ENCODE measurements around the gene OTOP1.
"Not testable (repeated sequence)": the region's sequence is repeated elsewhere in the genome, so short reads cannot be mapped to it uniquely, and the experiment has no call there.

OTOP1 gene

DNA sequence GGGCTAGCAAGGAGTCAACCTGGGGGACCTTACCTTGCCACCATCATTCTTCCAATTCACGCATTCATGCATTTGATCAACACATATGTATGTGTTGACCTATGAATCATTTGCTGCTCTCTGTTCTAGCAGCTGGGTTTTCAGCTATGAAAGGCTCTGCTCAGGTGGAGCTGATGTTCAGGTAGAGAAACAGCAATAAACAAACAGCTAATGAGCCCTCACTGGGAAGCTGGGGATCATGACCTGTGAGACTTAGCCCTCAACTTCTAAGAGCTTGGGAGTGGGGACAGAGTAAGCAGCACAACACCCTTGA, 1.6 kb upstream of the OTOP1 start:
- DNase-seq, result no peak

DNA sequence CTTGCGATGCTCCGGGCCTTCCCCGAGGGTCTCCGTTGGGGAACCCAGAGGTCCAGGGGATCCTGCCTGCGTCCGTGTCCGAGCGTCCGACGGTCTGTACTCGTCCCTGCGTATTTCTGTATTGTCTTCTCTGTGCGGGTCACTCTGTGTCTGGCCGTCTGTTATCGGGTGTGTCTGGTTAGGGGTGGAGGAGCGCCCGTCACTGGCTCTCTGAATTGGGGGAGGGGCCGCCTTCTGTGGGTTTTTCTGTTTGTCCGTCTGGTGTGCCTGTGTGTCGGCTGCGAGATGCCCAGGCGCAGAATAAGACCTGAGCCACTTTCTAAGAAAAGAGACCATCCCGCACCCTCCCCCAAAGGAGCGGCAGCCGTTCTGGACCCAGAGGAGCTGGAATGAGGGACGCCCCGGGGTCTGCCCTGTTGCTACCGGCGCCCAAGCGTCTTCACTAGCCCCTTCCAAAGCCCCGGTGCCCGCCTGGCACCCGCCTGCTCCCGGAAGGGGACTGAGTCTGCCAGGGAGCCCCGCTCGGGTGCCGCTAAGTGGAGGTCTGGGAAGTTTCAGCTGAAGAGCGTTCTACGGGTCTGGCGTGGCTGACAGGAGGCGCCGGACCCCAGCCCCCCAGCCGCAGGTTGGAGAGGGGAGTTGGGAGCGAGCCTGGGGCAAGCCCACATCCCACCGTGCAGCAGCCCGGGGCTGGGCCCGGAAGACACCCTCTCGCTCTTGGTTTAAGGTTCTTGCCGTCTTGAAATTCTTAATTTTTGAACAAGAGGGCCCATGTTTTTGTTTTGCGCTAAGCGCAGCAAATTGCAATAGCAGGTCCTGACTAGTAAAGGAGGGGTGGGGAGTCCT, 1.0 kb upstream of the OTOP1 start:
- DNase-seq, result no peak

- DNase-seq, result no peak
Measured at GRCh38 chr4:4225915-4226605, 669 bp downstream of the OTOP1 start.

DNA sequence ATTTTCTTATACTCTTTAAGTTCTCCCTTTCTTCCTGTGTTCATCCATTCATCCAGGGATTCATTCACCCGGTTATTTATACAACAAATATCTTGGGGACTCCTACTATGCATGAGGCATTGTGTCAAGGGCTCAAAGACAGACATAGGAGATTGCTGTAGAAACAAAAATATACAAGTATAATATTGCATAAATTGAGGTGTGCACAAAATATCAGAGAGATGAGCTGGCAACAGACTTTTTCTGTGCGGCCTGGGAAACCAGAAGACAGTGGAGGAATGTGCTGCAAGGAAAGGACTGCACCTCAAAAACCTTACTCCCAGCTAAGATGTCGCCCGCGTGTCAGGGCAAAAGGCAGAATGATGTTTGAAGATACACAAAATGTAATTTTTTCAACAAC, 9.6 kb downstream of the OTOP1 start:
- DNase-seq, result no peak

- DNase-seq, result no peak
Measured at GRCh38 chr4:4216648-4217047, 10.1 kb downstream of the OTOP1 start.

DNA sequence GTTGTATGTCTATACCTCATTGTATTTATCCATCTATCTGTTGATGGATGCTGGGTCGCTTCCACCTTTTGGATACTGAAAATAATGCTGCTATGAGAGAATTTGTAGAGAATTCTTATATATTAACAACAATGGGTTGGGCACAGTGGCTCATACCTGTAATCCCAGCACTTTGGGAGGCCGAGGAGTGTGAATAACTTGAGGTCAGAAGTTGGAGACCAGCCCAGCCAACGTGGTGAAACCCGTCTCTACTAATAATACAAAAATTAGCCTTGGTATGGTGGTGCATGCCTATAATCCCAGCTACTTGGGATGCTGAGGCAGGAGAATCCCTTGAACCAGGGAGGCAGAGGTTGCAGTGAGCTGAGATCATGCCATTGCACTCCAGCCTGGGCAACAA, 13.1 kb downstream of the OTOP1 start:
- not testable (repeated sequence) for DNase-seq

DNA sequence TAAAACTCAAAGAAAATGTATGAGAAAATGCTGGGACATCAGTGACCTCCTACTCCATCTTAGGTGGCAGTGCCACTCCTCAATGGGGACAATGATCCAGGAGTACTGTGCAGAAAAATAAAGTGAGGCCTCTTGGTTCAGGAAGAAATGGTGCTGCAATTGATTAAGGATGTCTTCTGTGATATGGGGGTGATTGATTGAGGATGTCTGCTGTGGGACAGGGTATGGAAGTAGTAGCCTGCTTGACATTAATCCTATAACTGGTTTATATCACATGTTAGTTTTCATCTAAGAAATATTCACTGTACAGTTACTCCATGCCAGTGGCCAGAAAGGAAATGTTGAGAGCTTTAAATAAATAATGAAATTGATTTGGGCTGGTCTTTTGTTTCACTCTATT, 20.5 kb downstream of the OTOP1 start:
- no peak for DNase-seq

DNA sequence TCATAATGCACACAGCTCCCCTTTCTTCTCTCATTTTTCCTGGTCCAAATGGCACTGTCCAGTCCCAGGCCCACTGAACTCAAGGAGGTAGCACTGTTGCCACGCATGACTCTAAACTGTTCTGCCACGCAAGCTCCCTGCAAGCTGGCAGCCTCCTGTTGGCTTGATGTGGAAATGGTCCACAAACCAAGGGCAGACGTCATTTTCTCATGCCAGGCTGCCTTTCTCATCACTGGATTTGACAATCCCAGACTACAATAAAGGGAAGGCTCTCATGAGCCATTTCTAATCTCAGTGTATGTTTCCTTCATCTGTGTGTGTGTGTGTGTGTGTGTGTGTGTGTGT, 22.4 kb downstream of the OTOP1 start:
- no peak for DNase-seq

GRCh38 chr4:4203688-4204400, 22.9 kb downstream of the OTOP1 start:
- DNase-seq, result no peak

DNA sequence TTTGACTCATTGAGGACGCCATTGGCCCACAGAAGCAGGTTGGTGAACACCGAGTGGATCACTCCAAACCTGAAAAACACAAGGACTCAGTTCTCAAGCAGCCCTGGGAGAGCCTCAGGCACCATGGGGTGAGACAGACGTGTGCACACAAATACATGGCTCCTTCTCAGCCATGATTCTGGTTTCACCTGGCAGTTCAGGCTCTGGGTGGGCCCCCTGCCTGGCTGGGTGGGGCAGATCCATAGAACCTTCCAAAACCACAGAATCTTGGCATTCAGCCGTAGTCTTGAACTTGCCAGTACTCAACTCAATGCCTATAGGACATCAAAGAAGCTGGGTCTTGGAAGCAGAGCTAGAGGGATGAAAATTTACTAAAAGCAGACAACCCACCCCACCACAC, 24.2 kb downstream of the OTOP1 start:
- DNase-seq, result no peak

GRCh38 chr4:4200624-4201023, 26.1 kb downstream of the OTOP1 start:
- DNase-seq, result no peak

DNA sequence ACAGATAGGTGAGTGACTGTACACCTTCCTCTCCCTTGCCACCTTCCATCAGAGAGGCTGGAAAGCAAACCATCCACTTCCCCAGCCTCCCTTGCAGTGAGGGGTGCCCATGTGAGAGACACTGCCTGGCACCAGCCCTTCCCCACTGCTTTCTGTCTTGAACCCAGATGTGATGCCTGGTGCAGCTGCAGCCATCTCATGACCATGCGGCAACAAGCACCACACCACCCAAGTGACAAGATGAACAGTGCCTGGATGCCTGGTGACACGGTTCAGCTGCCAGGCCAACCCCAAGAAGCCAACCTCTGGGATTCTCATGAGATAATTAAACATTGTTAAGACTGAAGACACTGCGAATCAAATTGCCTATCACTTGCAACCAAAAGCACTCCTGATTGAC, 31.4 kb downstream of the OTOP1 start:
- no peak for DNase-seq

- not testable (repeated sequence) for DNase-seq
Measured at GRCh38 chr4:4188557-4188956, 38.2 kb downstream of the OTOP1 start.

- DNase-seq, result no peak
Measured at GRCh38 chr4:4185528-4185927, 41.2 kb downstream of the OTOP1 start.

DNA sequence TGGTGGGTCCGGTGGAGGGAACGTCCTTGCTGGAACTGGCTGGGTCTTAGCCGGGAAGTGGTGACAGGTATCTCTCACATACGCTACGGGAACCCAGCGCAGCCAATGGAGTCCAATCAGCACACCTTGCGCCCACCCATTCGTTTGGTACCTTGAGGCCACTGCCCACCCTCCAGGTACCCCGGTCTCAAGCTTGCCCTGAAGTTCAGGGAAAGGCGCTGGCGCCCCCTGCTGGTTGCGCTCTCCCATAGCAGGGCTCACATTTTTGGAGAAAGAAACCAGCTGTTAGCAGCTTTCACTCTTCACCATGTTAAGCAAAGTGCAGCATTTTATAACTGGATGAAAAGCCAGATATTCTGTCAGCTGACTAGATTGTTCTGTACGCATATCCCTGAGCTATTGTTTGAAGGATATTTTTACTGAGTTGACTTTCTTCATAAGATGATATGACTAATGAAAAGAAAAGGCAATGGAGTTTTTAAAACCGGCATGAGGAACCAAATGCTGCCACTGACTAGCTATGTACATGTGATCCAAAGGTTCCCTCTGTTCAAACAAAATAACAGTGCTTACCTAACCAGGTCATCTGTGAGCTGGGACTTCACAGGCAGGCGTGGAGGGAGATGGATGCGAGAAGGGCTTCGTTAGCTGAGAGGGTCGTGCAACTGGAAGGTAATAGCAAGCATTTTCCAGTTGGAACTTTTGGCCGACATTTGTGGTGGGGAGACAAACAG, 43.7 kb downstream of the OTOP1 start:
- no peak for DNase-seq

GRCh38 chr4:4170596-4171150, 56.1 kb downstream of the OTOP1 start:
- DNase-seq, result no peak

GRCh38 chr4:4167981-4168780, 58.5 kb downstream of the OTOP1 start:
- not testable (repeated sequence) for DNase-seq

GRCh38 chr4:4166986-4167385, 59.7 kb downstream of the OTOP1 start:
- DNase-seq, result not testable (repeated sequence)

GRCh38 chr4:4165701-4166392, 60.9 kb downstream of the OTOP1 start:
- not testable (repeated sequence) for DNase-seq

DNA sequence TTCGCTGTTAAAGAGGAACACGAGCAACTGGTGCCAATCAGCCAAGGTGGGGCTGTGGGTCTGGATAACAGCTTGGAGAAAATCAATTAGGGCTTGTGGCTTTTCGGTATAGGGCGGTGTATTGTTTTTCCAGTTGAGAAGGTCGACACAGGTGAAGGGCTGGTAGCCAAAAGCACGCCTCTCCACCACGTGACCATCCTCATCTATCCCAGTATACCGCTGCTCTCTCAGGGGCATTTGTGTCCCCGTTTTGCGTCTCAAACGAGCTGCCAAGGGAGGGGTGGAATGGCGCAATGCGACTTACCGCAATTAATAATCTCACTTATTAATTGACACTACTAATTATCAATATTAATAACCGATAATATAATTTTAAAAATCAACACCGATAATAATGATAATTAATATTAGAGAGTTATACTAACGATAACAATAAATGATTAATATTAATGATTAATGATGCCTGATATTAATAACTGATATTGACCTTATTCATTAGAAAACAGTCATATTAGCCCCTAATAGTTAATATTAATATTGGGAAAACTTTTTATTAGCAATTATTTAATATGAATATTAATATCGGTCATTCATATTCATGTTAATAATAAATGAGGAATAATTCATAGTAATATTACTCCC, 62.1 kb downstream of the OTOP1 start:
- not testable (repeated sequence) for DNase-seq

DNA sequence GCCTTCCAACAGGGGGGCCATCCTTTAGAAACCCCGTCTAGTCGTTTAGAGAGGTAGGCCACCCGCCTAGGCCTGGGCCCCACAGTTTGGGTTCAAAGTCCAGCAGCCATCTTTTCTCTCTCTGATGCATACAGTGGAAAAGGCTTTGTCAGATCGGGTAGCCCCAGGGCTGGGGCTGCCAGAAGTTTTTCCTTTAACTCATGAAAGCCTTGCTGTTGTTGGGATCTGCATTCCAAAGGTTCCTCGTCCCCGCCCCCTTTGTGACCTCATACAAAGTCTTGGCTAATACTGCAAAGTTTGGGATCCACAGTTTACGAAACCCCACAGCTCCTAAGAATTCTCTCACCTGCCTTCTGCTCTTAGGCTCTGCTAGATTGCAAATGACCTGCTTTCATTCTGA, 64.5 kb downstream of the OTOP1 start:
- DNase-seq, result not testable (repeated sequence)
